DLD1 (cell line): ENCODE measurements around the gene ZNF778.

Experiments used
- in situ Hi-C: cut with HindIII; loops from 2 replicates; pipeline ENCODE4 v1.10.0; 2017; ENCODE audit warnings: low sequenced_read_pairs

Gene ZNF778

DNA sequence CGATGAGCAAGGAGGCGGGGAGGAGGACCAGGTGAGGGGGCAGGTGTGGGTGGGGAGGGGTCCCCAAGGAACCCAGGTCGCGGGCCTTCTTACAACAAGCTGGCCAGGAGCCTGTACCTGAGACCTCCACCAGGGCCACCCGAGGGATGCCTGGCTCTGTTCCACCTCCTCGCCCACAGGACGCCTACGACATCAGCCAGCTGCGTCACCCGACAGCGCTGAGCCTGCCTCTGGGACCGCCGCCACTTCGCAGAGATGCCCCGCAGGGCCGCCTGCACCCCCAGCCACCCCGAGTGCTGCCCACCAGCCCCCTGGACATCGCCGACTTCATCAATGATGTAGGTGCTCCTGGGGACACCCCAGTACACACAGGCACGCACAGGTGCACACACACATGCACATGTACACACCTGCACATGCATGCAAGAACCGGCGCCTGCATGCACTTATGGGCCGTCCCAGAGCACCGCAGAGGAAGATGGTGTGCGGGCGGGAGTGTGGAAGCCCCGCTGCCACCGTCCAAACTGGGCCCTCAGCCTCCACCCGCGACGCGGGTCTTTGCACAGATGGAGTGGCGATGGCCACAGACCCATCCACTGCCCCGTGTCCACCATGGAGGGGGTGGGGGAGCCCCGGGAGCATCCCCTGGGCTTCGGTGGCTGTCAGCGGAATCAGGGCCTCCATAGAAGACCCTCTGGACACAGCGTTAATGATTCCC lies 23.8 kb upstream of the ZNF778 start:
- in situ Hi-C loops: no loop called here

DNA sequence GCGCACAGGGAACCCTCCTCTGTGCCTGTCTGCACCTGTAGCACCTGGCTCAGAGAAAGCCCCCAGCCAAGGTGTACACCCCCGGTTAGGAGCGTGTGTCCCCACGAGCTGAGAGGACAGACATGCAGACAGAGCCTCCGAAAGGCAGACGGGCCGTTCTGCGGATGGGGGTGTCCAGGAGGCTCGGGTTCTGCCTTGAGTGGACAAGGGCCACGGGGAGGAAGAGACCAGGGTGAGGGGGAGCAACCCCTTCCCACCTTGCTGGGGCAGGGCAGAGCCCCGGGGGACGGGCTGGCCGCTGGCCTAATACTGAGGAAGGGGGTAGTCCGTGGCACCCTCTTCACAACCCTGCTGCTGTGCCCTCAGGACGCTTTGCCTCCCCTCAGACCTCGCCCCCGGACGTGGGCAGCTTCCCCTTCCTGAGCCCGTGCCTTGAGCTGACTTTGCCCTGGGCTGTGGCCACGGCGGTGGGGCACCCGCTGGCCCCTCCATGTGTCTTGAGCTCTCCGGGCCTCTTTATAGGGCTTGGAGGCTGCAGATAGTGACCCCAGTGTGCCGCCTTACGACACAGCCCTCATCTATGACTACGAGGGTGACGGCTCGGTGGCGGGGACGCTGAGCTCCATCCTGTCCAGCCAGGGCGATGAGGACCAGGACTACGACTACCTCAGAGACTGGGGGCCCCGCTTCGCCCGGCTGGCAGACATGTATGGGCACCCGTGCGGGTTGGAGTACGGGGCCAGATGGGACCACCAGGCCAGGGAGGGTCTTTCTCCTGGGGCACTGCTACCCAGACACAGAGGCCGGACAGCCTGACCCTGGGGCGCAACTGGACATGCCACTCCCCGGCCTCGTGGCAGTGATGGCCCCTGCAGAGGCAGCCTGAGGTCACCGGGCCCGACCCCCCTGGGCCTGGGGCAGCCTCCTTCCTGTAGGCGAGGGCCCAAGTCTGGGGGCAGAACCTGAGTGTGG lies 22.9 kb upstream of the ZNF778 start:
- in situ Hi-C loops: no loop called here

DNA sequence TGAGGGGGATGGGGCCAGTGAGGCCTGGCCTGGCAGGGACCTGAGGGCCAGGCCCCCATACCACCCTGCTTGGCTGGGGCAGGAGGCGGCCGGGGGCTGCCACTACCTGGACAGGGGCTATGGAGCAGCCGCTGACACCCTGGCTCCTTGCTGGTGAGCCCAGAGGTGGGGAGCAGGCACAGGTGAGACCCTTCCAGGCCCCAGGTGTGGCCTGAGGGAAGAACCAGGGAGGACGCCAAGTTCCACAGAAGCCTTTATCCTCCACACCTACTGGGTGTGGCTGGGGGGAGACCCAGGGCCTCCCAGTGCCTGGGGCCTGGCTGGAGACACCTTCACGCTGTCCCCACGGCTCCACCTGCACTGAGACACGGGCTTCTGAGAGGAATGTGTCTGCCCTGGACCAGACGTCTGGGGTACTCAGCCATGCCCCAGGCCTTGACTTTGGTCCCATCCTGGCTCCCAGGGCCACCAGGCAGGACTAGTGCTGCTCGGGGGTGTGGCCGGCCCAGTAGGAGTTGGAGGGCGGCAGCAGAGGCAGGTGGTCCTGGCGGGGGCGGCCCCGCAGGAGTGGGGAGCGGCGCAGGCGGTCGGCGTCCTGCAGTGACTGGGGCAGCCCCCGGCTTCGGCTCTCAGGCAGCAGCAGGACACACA lies 21.9 kb upstream of the ZNF778 start:
- in situ Hi-C loops: no loop called here

DNA sequence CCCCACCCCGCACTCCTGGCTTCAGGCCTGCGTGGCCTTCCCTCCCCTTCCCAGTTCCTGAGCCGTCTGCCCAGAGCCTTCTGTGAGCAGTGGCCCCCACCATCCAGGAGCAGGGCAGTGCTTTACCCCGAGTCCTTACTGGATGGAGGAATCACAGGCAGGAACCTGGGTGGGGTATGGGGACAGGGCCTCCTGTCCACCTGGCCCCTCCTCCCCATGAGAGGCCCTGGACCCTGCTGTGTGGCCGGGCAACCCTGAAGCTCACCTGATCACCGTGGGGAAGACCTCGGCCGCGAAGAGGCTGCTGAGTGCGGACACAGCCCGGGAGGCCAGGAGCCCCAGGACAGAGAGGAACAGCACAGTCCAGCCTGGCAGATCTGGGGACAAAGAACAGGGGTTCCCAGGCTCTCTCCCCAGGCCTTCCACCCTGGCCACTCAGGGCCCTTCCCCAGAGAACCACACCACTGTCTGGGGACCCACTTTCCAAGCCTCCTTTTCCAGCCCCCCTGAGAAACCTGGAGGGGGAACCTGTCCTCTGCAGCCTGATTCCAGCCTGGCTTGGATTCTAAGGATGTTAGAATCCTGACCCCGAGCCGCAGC lies 20.4 kb upstream of the ZNF778 start:
- in situ Hi-C loops: no loop called here

DNA sequence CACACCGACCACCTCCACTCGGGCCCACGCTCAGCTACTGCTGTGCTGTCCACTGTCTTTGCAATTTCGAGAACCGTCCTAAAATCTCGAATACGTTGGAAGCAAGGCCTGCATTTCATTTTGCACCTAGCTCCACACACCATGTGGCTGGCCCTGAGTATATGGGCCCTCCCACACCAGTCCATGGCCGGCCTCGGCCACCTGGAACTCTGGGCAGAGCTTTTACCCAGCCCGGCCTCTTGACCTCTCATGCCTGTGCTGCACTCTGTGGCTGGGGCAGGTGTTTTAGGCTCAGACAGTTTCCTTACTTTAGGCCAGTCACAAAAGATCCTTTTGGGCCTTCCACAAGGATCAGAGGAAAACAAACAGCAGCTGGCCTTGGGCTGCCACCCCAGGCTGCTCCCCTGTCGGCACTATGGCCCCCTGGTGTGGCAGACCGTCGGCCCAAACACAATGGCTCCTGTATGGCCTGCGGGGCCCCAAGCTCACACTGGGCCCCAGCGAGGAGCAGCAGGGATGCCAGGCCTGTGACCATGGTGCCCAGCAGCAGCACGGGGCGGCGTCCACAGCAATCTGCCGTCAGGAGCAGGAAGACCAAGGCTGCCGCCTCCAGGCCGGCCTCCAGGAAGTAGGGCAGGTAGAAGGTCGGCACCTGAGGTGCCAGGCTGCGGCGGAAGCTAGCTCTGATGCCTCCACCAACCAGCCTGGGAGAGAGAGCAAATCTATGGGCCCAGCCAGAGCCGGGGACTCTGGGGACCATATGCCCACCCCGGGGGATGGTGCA lies 19.7 kb upstream of the ZNF778 start:
- in situ Hi-C loops: no loop called here

DNA sequence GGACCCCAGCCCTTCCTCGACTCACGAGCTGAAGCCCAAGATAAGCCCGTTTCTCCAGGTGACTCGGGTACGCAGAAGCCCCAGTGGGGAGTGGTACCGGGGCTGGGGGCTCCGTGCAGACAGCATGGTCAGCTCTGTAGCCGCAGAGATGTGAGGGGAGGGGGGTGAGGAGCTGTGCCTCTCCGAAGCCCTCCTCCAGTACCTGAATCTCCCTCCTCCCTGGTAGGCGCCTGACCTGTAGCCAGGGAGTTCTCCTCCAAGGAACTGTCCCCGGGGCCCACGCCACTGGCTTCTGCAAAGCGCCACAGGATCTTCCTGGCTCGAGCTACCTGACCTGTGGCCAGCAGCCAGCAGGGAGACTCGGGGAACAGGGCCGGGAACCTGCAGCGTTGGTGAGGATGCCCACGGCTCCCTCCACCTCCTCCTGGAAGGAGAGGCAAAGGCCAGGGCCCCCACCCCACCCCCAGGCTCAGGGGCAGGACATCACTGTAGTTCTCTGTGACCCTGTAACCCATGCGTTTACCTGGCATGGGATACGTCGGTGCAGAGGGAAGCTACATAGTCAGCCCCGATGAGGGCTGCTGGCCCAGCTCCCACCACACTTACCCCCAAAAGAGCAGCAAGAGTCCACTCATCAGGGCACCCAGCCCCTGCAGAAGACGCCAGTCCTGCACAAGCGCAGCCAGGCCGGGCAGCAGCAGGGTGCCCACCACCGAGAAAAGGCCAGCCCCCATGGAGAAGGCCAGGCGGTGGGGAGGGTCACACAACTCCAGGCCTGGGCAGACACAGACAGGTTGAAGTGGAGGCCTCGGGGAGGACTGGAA lies 18.9 kb upstream of the ZNF778 start:
- in situ Hi-C loops: no loop called here

DNA sequence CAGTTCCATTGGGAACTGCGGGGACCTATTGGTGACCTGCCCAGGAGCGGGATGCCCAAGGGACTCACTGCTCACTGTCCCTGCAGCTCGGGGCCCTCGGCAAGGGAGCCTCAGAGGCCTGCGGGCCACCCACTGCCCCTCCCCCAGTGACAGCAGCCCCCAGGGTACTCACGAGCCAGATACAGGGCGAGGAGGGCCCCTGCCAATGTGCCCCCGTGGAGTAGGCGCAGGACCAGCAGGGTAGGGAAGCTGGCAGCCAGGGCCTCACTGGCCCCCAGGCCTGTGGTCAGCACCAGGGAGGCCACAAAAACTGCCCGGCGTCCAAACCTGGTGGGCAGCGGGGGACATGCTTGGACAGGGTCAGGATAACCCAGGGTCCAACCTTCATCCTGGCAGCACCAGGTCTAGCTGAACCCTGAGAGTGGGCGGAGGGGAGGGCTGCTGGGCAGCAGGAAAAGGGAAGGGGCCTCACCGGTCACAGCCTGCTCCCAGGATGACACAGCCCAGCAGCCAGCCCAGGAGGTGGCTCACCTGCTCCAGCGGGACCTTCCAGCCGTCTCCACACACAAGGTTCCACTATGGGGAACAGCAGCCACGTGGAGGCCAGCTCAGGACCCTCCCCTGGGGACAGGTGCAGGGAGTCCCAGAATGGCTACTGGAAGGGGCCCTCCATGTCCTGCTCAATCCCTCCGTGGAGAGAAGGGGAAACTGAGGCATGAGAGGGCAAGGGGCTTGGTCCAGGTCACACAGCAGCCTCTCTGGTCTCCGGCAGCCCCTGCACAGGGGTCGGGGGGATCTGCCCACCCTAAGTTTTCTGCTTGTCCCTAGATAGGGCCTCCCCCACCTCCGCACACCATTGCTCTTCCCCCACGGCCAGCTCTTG lies 18.0 kb upstream of the ZNF778 start:
- in situ Hi-C loops: no loop called here

DNA sequence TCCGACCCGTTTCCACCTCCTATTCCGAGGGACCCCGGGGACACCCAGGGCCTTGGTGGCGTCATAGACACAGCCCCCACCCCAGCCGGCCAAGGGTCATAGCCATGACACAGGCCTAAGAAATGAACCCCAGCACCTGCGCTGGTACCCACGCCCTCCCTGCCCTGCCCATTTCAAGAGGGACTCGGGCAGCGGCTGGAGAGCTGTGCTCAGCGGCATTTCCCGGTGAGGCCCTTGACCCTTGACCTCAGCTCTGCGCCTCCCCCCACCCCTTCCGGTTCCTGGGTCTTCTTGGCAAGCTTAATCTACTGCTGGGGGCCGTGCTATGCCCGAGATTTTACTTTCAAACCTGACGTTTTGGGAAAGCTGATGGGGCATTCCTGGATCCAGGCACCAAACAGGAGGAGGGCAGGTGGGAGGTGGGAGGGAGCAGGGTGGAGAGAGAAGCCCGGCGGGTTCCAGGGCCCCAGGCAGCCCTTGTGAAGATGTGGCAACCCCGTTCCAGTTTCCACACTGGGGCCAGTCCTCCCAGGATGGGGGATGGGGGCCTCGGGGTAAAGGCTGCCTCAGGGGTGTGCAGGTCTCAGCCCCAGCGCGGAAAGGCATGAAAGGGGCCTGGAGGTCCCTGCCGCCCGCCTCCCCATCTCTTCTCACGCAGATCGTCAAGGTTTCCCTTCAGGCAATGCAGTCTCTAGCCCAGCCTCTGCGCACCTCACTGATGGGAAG lies 17.2 kb upstream of the ZNF778 start, which contains the start of gene SLC22A31:
Gene SLC22A31, minus strand, starts transcription at position 414 of the 726 bp plus-strand sequence. Its CDS starts 36 bp downstream, at position 378.
- in situ Hi-C loops: no loop called here

DNA sequence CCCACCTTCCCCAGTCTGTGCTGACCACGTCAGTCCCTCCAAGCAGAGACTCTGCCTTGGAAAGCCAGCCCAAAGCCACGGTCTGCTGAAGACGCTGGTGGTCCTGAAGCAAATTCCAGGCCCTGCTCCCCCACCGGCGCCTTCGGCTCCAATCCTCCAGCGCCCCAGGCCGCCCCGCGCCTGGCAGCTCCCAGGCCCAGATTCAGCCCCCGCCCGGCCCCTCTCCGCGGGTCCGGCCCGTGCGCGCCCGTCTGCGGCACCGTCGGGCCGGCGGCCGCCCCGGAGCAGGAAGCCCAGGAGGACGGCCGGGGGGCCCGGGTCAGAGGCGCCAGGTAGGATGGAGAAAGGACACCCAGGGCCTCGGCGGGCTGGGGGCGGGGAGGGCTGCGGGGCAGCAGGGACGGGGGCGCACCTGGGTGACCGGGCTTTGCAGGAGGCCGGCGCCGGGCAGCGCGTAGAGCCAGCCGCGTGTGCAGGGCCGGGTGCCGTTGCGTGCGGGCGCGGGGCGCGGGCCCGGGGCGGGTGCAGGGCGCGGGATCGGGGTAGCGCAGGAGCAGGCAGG lies 16.6 kb upstream of the ZNF778 start:
- in situ Hi-C loops: no loop called here

DNA sequence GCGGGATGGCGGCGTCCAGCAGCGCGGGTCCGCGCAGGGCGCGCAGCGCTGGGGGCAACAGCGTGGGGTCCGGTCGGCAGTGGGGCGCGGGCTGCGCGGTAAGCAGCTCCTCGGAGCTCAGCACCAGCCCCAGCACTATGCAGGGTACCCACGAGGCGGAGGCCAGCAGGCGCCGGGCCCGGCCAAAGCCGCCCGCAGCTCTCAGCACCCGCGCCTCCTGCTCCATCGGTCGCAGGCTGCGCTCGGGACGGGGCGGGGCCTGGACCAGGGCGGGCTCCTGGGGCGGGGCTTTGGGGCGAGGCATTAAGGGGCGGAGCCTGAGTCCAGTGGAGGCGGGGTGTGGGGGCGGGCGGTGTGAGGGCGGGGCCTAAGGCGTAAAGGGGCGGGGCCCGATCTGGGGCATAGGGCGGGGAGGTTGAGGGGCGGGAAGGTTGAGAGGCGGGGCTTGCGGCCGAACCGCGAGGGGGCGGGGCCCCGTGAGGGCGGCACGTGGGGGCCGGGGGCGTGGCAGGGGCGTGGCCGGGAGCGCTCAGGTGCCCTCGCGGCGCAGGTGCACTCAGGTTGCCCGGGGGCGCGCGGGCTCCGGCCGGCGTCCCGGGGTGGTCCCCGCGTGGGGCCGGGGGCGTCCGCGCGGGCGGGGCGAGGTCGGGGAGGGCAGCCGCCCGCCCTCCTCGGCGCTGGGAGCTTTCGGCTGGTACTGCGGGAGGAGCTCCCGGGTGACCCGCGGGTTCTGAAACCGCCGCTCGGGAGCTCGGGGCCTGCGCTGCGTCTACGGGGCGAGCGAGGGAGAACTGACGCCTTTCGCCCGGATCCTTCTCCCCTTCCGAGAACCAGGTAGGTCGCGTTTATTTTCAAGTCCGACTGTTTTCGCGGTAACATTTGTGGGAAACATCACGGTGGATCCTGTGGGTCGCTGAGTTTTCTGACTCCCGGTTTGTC lies 15.8 kb upstream of the ZNF778 start:
- in situ Hi-C loops: no loop called here

DNA sequence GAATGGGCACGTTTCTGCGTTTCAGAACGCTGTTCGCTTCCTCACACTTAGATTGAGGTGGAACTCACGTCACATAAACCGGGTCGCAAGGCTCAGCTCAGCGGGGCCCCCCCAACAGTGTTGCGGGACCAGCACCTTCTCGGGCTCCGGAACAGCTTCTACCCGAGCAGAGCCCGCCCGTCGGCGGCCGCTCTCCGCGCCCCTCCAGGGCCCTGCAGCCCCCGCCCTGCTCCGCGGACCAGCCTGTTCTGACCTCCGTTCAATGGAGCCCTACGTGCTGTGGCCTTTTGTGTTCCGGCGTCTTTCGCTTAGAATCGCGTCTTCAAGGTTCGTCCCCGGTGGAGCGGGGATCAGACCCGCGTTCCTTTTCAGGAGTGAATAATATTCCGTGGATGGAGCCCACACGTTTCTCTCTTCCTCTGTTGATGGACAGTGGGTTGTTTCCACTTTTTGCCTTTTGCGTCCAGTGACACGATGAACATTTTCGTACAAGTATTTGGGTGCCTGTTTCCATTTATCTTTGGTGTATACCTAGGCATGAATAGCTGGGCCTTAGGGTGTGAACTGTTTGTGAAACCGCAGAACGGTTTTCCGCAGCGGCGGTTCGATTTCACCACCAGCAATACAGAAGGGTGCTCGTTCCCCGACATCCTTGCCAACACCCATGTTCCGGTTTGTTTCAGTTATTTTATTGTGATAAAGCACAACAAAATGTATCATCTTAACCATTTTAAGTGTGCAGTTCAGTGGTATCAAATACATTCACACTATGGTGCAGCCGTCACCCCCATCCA lies 14.9 kb upstream of the ZNF778 start:
- in situ Hi-C loops: no loop called here

DNA sequence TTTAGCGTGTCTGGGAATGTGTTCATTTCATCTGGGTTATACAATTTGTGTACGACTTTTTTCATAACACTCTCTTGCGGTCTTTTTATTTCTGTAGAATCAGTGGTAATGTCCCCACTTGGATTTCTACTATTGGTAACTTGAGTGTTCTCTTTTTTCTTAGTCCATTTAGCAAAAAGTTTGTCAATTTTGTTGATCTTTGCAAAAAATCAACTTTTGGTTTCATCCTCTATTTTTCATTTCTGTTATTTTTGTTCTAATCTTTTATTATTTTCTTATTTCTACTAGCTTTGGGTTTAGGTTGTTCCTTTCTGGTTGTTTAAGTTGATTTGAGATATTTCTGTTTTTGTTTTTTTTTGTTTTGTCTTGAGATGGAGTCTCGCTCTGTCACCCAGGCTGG lies 9.5 kb upstream of the ZNF778 start:
- in situ Hi-C loops: no loop called here

DNA sequence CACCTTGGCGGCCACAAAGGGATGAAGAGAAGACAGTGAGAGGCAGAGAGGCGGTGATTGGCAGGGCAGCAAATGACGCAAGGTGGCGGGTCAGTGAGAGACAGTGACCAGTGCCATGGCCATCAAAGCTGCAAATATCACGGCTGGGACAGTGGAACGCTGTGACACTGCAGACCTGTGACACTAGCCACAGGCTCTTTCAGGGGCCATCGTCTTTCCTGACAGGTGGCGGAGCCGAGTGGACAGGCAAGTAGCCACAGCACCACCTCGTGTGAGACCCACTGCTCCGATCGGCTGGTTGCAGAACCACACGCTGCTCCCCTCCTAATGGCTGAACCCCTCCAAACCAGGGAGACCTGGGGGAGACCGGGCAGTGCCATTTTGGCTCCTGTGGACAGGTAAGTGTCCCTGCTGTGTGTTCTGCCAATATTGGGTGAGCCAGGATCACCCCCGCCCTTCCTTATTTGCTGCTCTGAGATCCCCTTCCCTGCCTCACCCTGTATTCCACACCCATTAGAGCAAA lies 7.9 kb upstream of the ZNF778 start:
- in situ Hi-C loops: no loop called here

DNA sequence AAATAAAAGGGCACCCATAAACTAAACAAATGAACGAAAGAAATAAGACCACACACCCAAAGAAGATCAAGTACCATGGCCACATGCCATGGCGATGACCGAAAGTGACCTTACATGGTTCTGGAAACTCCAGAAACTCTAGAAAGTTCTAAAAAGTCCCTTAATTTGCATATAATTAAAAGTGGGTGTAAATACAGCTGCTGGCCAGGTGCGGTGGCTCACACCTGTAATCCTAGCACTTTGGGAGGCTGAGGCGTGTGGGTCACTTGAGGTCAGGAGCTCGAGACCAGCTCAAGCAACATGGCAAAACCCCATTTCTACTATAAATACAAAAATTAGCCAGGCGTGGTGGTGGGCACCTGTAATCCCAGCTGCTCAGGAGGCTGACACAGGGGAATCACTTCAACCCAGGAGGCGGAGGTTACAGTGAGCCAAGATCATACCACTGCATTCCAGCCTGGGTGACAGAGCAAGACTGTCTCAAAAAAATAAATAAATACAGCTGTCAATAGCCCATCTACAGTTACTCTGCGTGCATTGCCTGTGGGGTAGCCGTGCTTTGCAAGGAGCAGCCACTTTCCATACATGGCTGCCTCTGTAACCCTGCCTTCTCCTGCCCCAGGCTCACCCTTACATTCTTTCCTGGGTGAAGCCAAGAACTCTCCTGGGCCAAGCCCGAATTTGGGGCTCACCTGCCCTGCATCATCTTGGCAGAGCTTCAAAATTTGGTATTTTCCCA lies 7.2 kb upstream of the ZNF778 start:
- in situ Hi-C loops: no loop called here
